ENCODE results near the gene SLC39A10. TPM values are rescaled to one million over a fixed set of nuclear protein-coding genes. Genes with fewer than 3 reads are reported as not detected.

Gene SLC39A10
- total and polyA plus RNA-seq, 7 donors, result 0.60 to 15.4 (median 9.6) TPM

DNA sequence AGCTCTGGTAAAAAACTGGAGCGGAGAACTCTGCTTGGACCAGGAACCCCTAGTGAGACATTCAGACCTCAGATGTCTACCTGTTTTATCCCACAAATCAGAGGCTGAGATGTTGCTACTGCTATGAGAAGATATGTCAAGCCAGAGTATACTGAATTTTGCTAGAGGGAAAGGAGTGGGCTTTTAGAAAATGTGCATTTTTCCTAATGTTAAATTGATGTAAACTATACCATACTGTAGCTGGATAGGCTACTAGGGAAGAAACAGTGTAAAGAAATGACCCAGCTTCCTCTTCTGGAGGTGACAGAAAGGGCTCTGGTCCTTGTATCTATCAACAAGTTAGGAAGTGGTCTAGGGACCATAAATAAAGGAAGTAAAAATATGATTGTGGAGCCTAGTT is 65.0 kb downstream of the SLC39A10 start:
- 99 to 100% methylated on average over 1 of the region's 1 CpG for WGBS, 2 donors
- DNase-seq, result no peak
- no peak overlapping the region for H3K27ac ChIP-seq
- H3K9me3 ChIP-seq, result no peaks in the 10 kb centered on the region
- no peaks in the 10 kb centered on the region for H3K4me1 ChIP-seq
- H3K4me3 ChIP-seq, result no peak overlapping the region
- no peak for TF ChIP-seq CTCF (IDR thresholded peaks at IDR 0.05)
- TF ChIP-seq EP300 (IDR thresholded peaks at IDR 0.05), result no peak
- TF ChIP-seq POLR2AphosphoS5 (IDR thresholded peaks at IDR 0.05), result no peak
- TF ChIP-seq POLR2A (IDR thresholded peaks at IDR 0.05), result no peak
- intact Hi-C loops (cut with DNase I), result no loop called here
- no peaks in the 10 kb centered on the region for H3K27me3 ChIP-seq
- peaks cover 0 to 25% (median 0%) of the 10 kb centered on the region in 4 donors for H3K36me3 ChIP-seq

DNA sequence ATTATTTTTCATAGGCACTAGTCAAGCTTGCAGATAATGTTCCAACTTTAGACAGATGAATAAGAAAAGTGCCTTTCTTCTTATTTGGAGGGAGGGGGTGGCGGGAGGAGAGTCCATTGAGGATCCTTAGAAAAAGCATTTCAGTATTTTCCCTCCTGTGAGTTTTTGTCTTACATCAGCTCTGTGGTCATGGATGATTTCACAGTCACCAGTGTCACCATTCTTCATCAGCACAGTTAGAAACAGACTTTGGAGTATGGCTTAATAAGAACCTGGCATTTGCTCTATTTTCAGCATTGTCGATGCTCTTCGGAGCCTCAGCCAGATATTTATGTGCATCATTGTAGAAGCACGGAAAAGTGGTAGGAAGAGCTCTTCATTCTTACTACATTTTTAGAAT is 70.1 kb downstream of the SLC39A10 start:
- Histone ChIP-seq H3K4me1 (no peaks in the 10 kb centered on the region), H3K27ac (no peak overlapping the region), H3K27me3 (no peaks in the 10 kb centered on the region), H3K4me3 (no peak overlapping the region), H3K36me3 (peaks cover 0 to 46% (median 3%) of the 10 kb centered on the region in 4 donors), H3K9me3 (no peaks in the 10 kb centered on the region)
- DNase-seq, result no peak
- intact Hi-C loops (cut with DNase I), result no loop called here
- WGBS, 2 donors, result 98 to 99% methylated on average over 4 of the region's 4 CpGs
- TF ChIP-seq CTCF (IDR thresholded peaks at IDR 0.05) (no peak), EP300 (IDR thresholded peaks at IDR 0.05) (no peak), POLR2AphosphoS5 (IDR thresholded peaks at IDR 0.05) (no peak), POLR2A (IDR thresholded peaks at IDR 0.05) (no peak)

- intact Hi-C loops (cut with DNase I), result no loop called here
- Histone ChIP-seq H3K9me3 (no peaks in the 10 kb centered on the region), H3K27ac (no peak overlapping the region), H3K4me1 (no peaks in the 10 kb centered on the region), H3K4me3 (no peak overlapping the region), H3K27me3 (no peaks in the 10 kb centered on the region), H3K36me3 (peaks cover 0 to 49% (median 3%) of the 10 kb centered on the region in 4 donors)
- DNase-seq, result no peak
- no peak for TF ChIP-seq POLR2A (IDR thresholded peaks at IDR 0.05)
- TF ChIP-seq CTCF (IDR thresholded peaks at IDR 0.05), result no peak
- no peak for TF ChIP-seq EP300 (IDR thresholded peaks at IDR 0.05)
- no peak for TF ChIP-seq POLR2AphosphoS5 (IDR thresholded peaks at IDR 0.05)
- WGBS, 2 donors, result 97 to 99% methylated on average over 3 of the region's 3 CpGs
These were observed 73.9 kb downstream of the SLC39A10 start for GRCh38 chr2:195730912-195731311.

- H3K27me3 ChIP-seq, result no peaks in the 10 kb centered on the region
- intact Hi-C loops (cut with DNase I), result no loop called here
- H3K4me1 ChIP-seq, result no peaks in the 10 kb centered on the region
- 92 to 93% methylated on average over 1 of the region's 1 CpG for WGBS, 2 donors
- H3K9me3 ChIP-seq, result no peaks in the 10 kb centered on the region
- H3K27ac ChIP-seq, result no peak overlapping the region
- TF ChIP-seq POLR2A (IDR thresholded peaks at IDR 0.05) (no peak), POLR2AphosphoS5 (IDR thresholded peaks at IDR 0.05) (no peak)
- DNase-seq, result no peak
- H3K36me3 ChIP-seq, result peaks cover 0 to 51% (median 3%) of the 10 kb centered on the region in 4 donors
- no peak overlapping the region for H3K4me3 ChIP-seq
These were observed 75.5 kb downstream of the SLC39A10 start for GRCh38 chr2:195732574-195732973.

DNA sequence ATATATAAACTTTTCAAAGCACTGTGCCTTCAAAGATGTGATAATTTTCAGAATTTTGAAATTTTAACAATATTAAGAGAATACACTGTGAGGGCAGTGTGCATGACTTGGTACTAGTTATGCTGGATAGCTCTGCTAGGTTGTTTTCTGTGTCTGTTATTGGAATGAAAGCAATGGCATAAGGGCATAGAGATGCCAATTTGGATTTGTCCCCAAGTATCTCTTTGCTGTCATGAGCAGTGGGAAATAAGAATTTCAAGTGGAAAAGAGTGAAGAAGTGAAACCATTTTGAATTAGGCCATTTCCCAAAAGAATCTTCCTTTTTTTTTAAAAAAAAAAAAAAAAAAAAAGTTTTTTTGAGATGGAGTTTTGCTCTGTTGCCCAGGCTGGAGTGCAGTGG is 76.8 kb downstream of the SLC39A10 start:
- Histone ChIP-seq H3K9me3 (no peaks in the 10 kb centered on the region), H3K27ac (no peak overlapping the region), H3K4me3 (no peak overlapping the region), H3K4me1 (no peaks in the 10 kb centered on the region), H3K27me3 (no peaks in the 10 kb centered on the region), H3K36me3 (peaks cover 0 to 46% (median 3%) of the 10 kb centered on the region in 4 donors)
- no peak for DNase-seq
- intact Hi-C loops (cut with DNase I), result no loop called here
- TF ChIP-seq POLR2A (IDR thresholded peaks at IDR 0.05), result no peak
- no peak for TF ChIP-seq EP300 (IDR thresholded peaks at IDR 0.05)
- no peak for TF ChIP-seq CTCF (IDR thresholded peaks at IDR 0.05)
- TF ChIP-seq POLR2AphosphoS5 (IDR thresholded peaks at IDR 0.05), result no peak

Data from sigmoid colon (tissue), 7 donors.